ENCODE results near the gene LYPD4. TPM values are rescaled to one million over a fixed set of nuclear protein-coding genes. Genes with fewer than 3 reads are reported as not detected.

The LYPD4 gene
- total and polyA plus RNA-seq, 2 donors (not counting 1 experiment from before 2014, with no cell fraction given) = not detected

GRCh38 chr19:41804336-41804735, 40.1 kb downstream of the LYPD4 start:
- ChIA-PET CTCF (interaction anchor here (2.8 to 7.1 kb wide), 4 partner anchors 11 to 52 kb away, joined by 7 to 63 read pairs (median 18); partner anchors contain the start of gene CEACAM3), POLR2A (no interaction called here)
- no peak for TF ChIP-seq CTCF (IDR thresholded peaks at IDR 0.05)
- ATAC-seq (ENCODE audit: low read depth) = peak; percentile 39
- Histone ChIP-seq H3K27ac (ENCODE audit: low read length in 2 of 2) (peak overlapping the region; percentile 29 to 54), H4K20me1 (ENCODE audit: control insufficient read depth, insufficient read depth, low read length, poor library complexity, severe bottlenecking) (no peaks in the 10 kb centered on the region), H3K4me1 (ENCODE audit: control insufficient read depth in 2 of 2, insufficient read depth in 2 of 2, low read length in 2 of 2) (peaks cover 33 to 46% of the 10 kb centered on the region in 2 donors), H3K27me3 (replicated peaks in 1 of 4; ENCODE audit: control extremely low read depth in 1 of 4, control insufficient read depth in 3 of 4, insufficient read depth in 4 of 4, low read length in 3 of 4) (no peaks in the 10 kb centered on the region), H3K9ac (ENCODE audit: low read length) (no peak overlapping the region), H3K4me2 (replicated peaks; ENCODE audit: low read depth, low read length, poor library complexity, severe bottlenecking) (peak overlapping the region; percentile 16), H3K9me3 (ENCODE audit: control extremely low read depth in 1 of 3, control insufficient read depth in 2 of 3, insufficient read depth in 1 of 3, low read length in 2 of 3) (peaks cover 0 to 5% (median 0%) of the 10 kb centered on the region in 3 donors), H2AFZ (ENCODE audit: insufficient read depth, low read depth, low read length, poor library complexity, severe bottlenecking) (no peak overlapping the region), H3K4me3 (ENCODE audit: control extremely low read depth in 1 of 5, extremely low read depth in 1 of 5, insufficient read depth in 1 of 5, low read depth in 2 of 5, low read length in 4 of 5) (no peak overlapping the region), H3K79me2 (ENCODE audit: control insufficient read depth, insufficient read depth, low read length) (no peaks in the 10 kb centered on the region), H3K36me3 (replicated peaks in 1 of 2; ENCODE audit: control extremely low read depth in 1 of 2, control insufficient read depth in 1 of 2, extremely low read depth in 1 of 2, insufficient read depth in 2 of 2, low read length in 1 of 2) (no peaks in the 10 kb centered on the region)
- intact Hi-C loops (cut with micrococcal nuclease) = no loop called here
- H3K4me1 Mint-ChIP-seq = peaks cover 41% of the 10 kb centered on the region
- peak overlapping the region; percentile 78 for H3K27ac Mint-ChIP-seq
- H3K9me3 Mint-ChIP-seq (ENCODE audit: insufficient read depth) = peaks cover 4% of the 10 kb centered on the region
- DNase-seq = no peak
- no peaks in the 10 kb centered on the region for H3K27me3 Mint-ChIP-seq
- peak overlapping the region; percentile 64 for H3K4me3 Mint-ChIP-seq
- WGBS (ENCODE audit: insufficient coverage) = no CpG with 5 or more reads among the region's 3 CpGs

GRCh38 chr19:41802770-41803169, 41.7 kb downstream of the LYPD4 start:
- H3K9me3 ChIP-seq (ENCODE audit: control extremely low read depth in 1 of 3, control insufficient read depth in 2 of 3, insufficient read depth in 1 of 3, low read length in 2 of 3) = peaks cover 0 to 5% (median 0%) of the 10 kb centered on the region in 3 donors
- ATAC-seq (ENCODE audit: low read depth) = peak; percentile 40
- H3K4me1 Mint-ChIP-seq = peaks cover 41% of the 10 kb centered on the region
- no peaks in the 10 kb centered on the region for H3K27me3 Mint-ChIP-seq
- H3K27ac Mint-ChIP-seq = peak overlapping the region; percentile 86
- ChIA-PET POLR2A (interaction anchor here (1.2 kb wide), 1 partner anchor 8 kb away, joined by 5 read pairs; no protein-coding TSS in a partner anchor), CTCF (interaction anchor here (2.5 to 7.1 kb wide), 6 partner anchors 9 to 50 kb away, joined by 7 to 63 read pairs (median 19); partner anchors contain the start of gene CEACAM3)
- H4K20me1 ChIP-seq (ENCODE audit: control insufficient read depth, insufficient read depth, low read length, poor library complexity, severe bottlenecking) = no peaks in the 10 kb centered on the region
- peak overlapping the region; percentile 55 for H3K4me2 ChIP-seq (replicated peaks; ENCODE audit: low read depth, low read length, poor library complexity, severe bottlenecking)
- intact Hi-C loops (cut with micrococcal nuclease) = no loop called here
- TF ChIP-seq EZH2 (IDR thresholded peaks at IDR 0.05; ENCODE audit: borderline replicate concordance, insufficient read depth, low read depth, low read length, poor library complexity, severe bottlenecking) (no peak), CTCF (IDR thresholded peaks at IDR 0.05) (no peak)
- H3K27me3 ChIP-seq (replicated peaks in 1 of 4; ENCODE audit: control extremely low read depth in 1 of 4, control insufficient read depth in 3 of 4, insufficient read depth in 4 of 4, low read length in 3 of 4) = no peaks in the 10 kb centered on the region
- peaks cover 29 to 46% of the 10 kb centered on the region in 2 donors for H3K4me1 ChIP-seq (ENCODE audit: control insufficient read depth in 2 of 2, insufficient read depth in 2 of 2, low read length in 2 of 2)
- 41% methylated on average over 2 of the region's 2 CpGs for whole genome bisulfite sequencing (ENCODE audit: insufficient coverage)
- peak overlapping the region; percentile 25 for H3K9ac ChIP-seq (ENCODE audit: low read length)
- peak; percentile 43 for DNase-seq
- no peaks in the 10 kb centered on the region for H3K79me2 ChIP-seq (ENCODE audit: control insufficient read depth, insufficient read depth, low read length)
- peak overlapping the region; percentile 34 for H2AFZ ChIP-seq (ENCODE audit: insufficient read depth, low read depth, low read length, poor library complexity, severe bottlenecking)
- no peaks in the 10 kb centered on the region for H3K36me3 ChIP-seq (replicated peaks in 1 of 2; ENCODE audit: control extremely low read depth in 1 of 2, control insufficient read depth in 1 of 2, extremely low read depth in 1 of 2, insufficient read depth in 2 of 2, low read length in 1 of 2)
- peaks cover 4% of the 10 kb centered on the region for H3K9me3 Mint-ChIP-seq (ENCODE audit: insufficient read depth)
- no peak overlapping the region for H3K4me3 ChIP-seq (ENCODE audit: control extremely low read depth in 1 of 5, extremely low read depth in 1 of 5, insufficient read depth in 1 of 5, low read depth in 2 of 5, low read length in 4 of 5)
- H3K4me3 Mint-ChIP-seq = peak overlapping the region; percentile 50
- peak overlapping the region; percentile 37 to 81 for H3K27ac ChIP-seq (ENCODE audit: low read length in 2 of 2)
